H1 (cell line): Measurements from ENCODE around the gene FOLR1. TPM values are rescaled to one million over a fixed set of nuclear protein-coding genes. Genes with fewer than 3 reads are reported as not detected.

ENCODE experiments used
- CTCF ChIA-PET: fragments of 300-600 bp; sonication (Branson Sonifier 250); formaldehyde crosslinking; loops from one replicate; lab custom pipeline; 2021; ENCODE audit not compliant: partially characterized antibody; lab: Charles Lee
- POLR2A ChIA-PET: fragments of 300-600 bp; sonication (Branson Sonifier 250); formaldehyde crosslinking; loops from one replicate; lab custom pipeline; 2021; ENCODE audit warnings: inconsistent platforms; ENCODE audit not compliant: partially characterized antibody; lab: Charles Lee
- DNase-seq, 2 experiments: peaks; one replicate each; pipeline versions ENCODE4 v3.0.0 to v3.0.0-alpha.2; 2010 to 2022; ENCODE audit warnings: low spot score in 2 of 2, low read depth in 1 of 2, mixed read lengths in 1 of 2
- FAIRE-seq: peaks from 2 replicates; lab custom pipeline; 2011; peaks lifted over from hg19 to GRCh38; lab: Jason Lieb, UNC
- H2AFZ ChIP-seq: 2 replicates; pipeline ENCODE4 v1.8.1; 2012; ENCODE audit warnings: low read length, inconsistent platforms
- H2AK5ac ChIP-seq: 2 replicates; pipeline ENCODE4 v1.6.1; 2013; ENCODE audit warnings: low read depth, low read length
- H2BK120ac ChIP-seq: replicated peaks from 2 replicates; pipeline ENCODE3; 2013; ENCODE audit warnings: low read depth, low read length, inconsistent platforms
- H2BK12ac ChIP-seq: 2 replicates; pipeline ENCODE4 v1.6.1; 2013; ENCODE audit warnings: low read depth, low read length
- H2BK15ac ChIP-seq: 2 replicates; pipeline ENCODE4 v1.6.1; 2013; ENCODE audit warnings: low read length
- H2BK20ac ChIP-seq: 2 replicates; pipeline ENCODE4 v1.6.1; 2013; ENCODE audit warnings: low read length
- H2BK5ac ChIP-seq: 2 replicates; pipeline ENCODE4 v1.6.1; 2013; ENCODE audit warnings: low read depth, low read length
- H3K14ac ChIP-seq: 2 replicates; pipeline ENCODE4 v1.6.1; 2013; ENCODE audit warnings: inconsistent platforms; ENCODE audit not compliant: insufficient read length
- H3K18ac ChIP-seq: 2 replicates; pipeline ENCODE4 v1.6.1; 2013; ENCODE audit warnings: low read length; ENCODE audit errors: extremely low read depth
- H3K23ac ChIP-seq: 2 replicates; pipeline ENCODE4 v1.6.1; 2013; ENCODE audit warnings: inconsistent platforms; ENCODE audit not compliant: insufficient read length
- H3K23me2 ChIP-seq: 2 replicates; pipeline ENCODE4 v1.6.1; 2013; ENCODE audit warnings: low read depth, low read length
- H3K27ac ChIP-seq: 2 replicates; pipeline ENCODE4 v1.6.1; 2011; ENCODE audit warnings: low read depth, low read length, inconsistent platforms
- H3K27me3 ChIP-seq, 4 experiments: replicated peaks in 1 of 4; 1 replicate in 1 of 4; 2 replicates in 3 of 4; pipeline versions ENCODE4 v1.6.1 to v1.8.1; 2011 to 2013; ENCODE audit warnings: low read length in 3 of 4, mild to moderate bottlenecking in 3 of 4, inconsistent platforms in 2 of 4, mixed read lengths in 2 of 4, moderate library complexity in 1 of 4; ENCODE audit not compliant: control insufficient read depth in 3 of 4, insufficient read depth in 3 of 4; ENCODE audit errors: extremely low read depth in 1 of 4
- H3K36me3 ChIP-seq, 4 experiments: 2 replicates each; pipeline versions ENCODE4 v1.6.1 to v1.8.1; 2011 to 2013; ENCODE audit warnings: mild to moderate bottlenecking in 4 of 4, low read length in 3 of 4, moderate library complexity in 2 of 4, control low read depth in 1 of 4, inconsistent platforms in 1 of 4; ENCODE audit not compliant: insufficient read depth in 4 of 4, control insufficient read depth in 2 of 4
- H3K4ac ChIP-seq: replicated peaks from 2 replicates; pipeline ENCODE3; 2013; ENCODE audit warnings: low read length, low read depth, mixed read lengths, inconsistent platforms; ENCODE audit not compliant: insufficient read length
- H3K4me1 ChIP-seq, 4 experiments: replicated peaks in 1 of 4; 1 replicate in 1 of 4; 2 replicates in 3 of 4; pipeline versions ENCODE4 v1.6.1 to v1.8.1; 2011 to 2013; ENCODE audit warnings: low read length in 3 of 4, inconsistent platforms in 2 of 4, mixed read lengths in 1 of 4; ENCODE audit not compliant: insufficient read depth in 4 of 4, control insufficient read depth in 3 of 4
- H3K4me2 ChIP-seq, 2 experiments: 2 replicates each; pipeline versions ENCODE4 v1.6.1 to v1.8.1; 2011 to 2013; ENCODE audit warnings: low read depth in 2 of 2, low read length in 2 of 2, control low read depth in 1 of 2, inconsistent platforms in 1 of 2, mild to moderate bottlenecking in 1 of 2; ENCODE audit not compliant: insufficient read depth in 1 of 2
- H3K4me3 ChIP-seq, 4 experiments: fragments of 200-600, 300-600 bp in 1 of 4; sonication (generic), shearing (Covaris generic), sonication (Bioruptor Twin) in 1 of 4; 2 replicates each; pipeline versions ENCODE4 v1.5.1 to v1.8.1; 2011 to 2016; ENCODE audit warnings: low read length in 4 of 4, low read depth in 3 of 4, control low read depth in 2 of 4, inconsistent platforms in 2 of 4, mild to moderate bottlenecking in 2 of 4, mixed read lengths in 1 of 4, moderate library complexity in 1 of 4; ENCODE audit not compliant: insufficient read depth in 2 of 4; ENCODE audit errors: extremely low read depth in 1 of 4
- H3K56ac ChIP-seq: replicated peaks from 2 replicates; pipeline ENCODE3; 2013; ENCODE audit warnings: low read depth, mild to moderate bottlenecking, mixed read lengths, low read length, inconsistent platforms; ENCODE audit not compliant: insufficient read length
- H3K79me1 ChIP-seq: 2 replicates; pipeline ENCODE4 v1.6.1; 2013; ENCODE audit warnings: low read depth, low read length, control low read depth
- H3K79me2 ChIP-seq, 2 experiments: 2 replicates each; pipeline versions ENCODE4 v1.6.1 to v1.8.1; 2012 to 2013; ENCODE audit warnings: low read length in 2 of 2, mild to moderate bottlenecking in 2 of 2, inconsistent platforms in 1 of 2; ENCODE audit not compliant: insufficient read depth in 2 of 2, control insufficient read depth in 1 of 2
- H3K9ac ChIP-seq, 4 experiments: replicated peaks in 1 of 4; 1 replicate in 1 of 4; 2 replicates in 3 of 4; pipeline versions ENCODE4 v1.6.1 to v1.8.1; 2011 to 2013; ENCODE audit warnings: low read depth in 3 of 4, low read length in 3 of 4, control low read depth in 2 of 4, mild to moderate bottlenecking in 2 of 4, moderate library complexity in 2 of 4, inconsistent platforms in 1 of 4; ENCODE audit errors: extremely low read depth in 1 of 4
- H3K9me3 ChIP-seq, 2 experiments: 2 replicates each; pipeline versions ENCODE4 v1.6.1 to v1.8.1; 2012 to 2013; ENCODE audit warnings: mild to moderate bottlenecking in 2 of 2, moderate library complexity in 2 of 2, control low read depth in 1 of 2, inconsistent platforms in 1 of 2, low read depth in 1 of 2, low read length in 1 of 2, mixed read lengths in 1 of 2; ENCODE audit not compliant: insufficient read depth in 2 of 2
- H4K20me1 ChIP-seq, 2 experiments: replicated peaks in 1 of 2; 2 replicates each; pipeline versions ENCODE3 to v1.8.1; 2011 to 2013; ENCODE audit warnings: inconsistent platforms in 2 of 2, low read length in 2 of 2, mild to moderate bottlenecking in 1 of 2; ENCODE audit not compliant: insufficient read depth in 2 of 2, control insufficient read depth in 1 of 2
- H4K5ac ChIP-seq: 2 replicates; pipeline ENCODE4 v1.6.1; 2013; ENCODE audit warnings: low read length, low read depth, mixed read lengths, inconsistent platforms; ENCODE audit not compliant: insufficient read length
- H4K8ac ChIP-seq: 2 replicates; pipeline ENCODE4 v1.8.0; 2013; ENCODE audit warnings: mild to moderate bottlenecking, moderate library complexity, low read length, inconsistent platforms; ENCODE audit not compliant: insufficient read depth; ENCODE audit errors: extremely low read depth
- H4K91ac ChIP-seq: replicated peaks from 2 replicates; pipeline ENCODE3; 2013; ENCODE audit warnings: low read length, mixed read lengths, inconsistent platforms; ENCODE audit not compliant: insufficient read length
- ASH2L ChIP-seq: fragments of 200-600, 300-600 bp; sonication (generic); IDR thresholded peaks from one replicate; pipeline ENCODE4 v1.7.1; 2017; ENCODE audit warnings: low read length
- BACH1 ChIP-seq: IDR thresholded peaks from 2 replicates; pipeline ENCODE4 v1.6.1; 2012; ENCODE audit warnings: low read length, improper control_type of control experiment
- CBX8 ChIP-seq: fragments of 300-800, 300-1000 bp; sonication (generic); IDR thresholded peaks from 2 replicates; pipeline ENCODE4 v1.7.1; 2016; ENCODE audit warnings: low read depth, low read length, borderline replicate concordance
- HDAC2 ChIP-seq, 2 experiments: fragments of 300-600 bp in 1 of 2; sonication (generic) in 1 of 2; IDR thresholded peaks; 2 replicates each; pipeline ENCODE4 v1.6.1; 2011 to 2012; ENCODE audit warnings: low read depth in 2 of 2, low read length in 2 of 2, mild to moderate bottlenecking in 2 of 2, moderate library complexity in 2 of 2, borderline replicate concordance in 1 of 2, inconsistent platforms in 1 of 2
- JUND ChIP-seq: IDR thresholded peaks from 2 replicates; pipeline ENCODE4 v1.6.1; 2011; ENCODE audit warnings: mild to moderate bottlenecking, improper control_type of control experiment, low read length
- RAD21 ChIP-seq, 2 experiments: IDR thresholded peaks in 1 of 2; conservative IDR thresholded peaks in 1 of 2; 2 replicates each; pipeline ENCODE4 v1.6.1; 2011; ENCODE audit warnings: low read depth in 2 of 2, low read length in 2 of 2, improper control_type of control experiment in 1 of 2, inconsistent platforms in 1 of 2, mild to moderate bottlenecking in 1 of 2, moderate library complexity in 1 of 2
- SIN3A ChIP-seq, 2 experiments: IDR thresholded peaks in 1 of 2; conservative IDR thresholded peaks in 1 of 2; 2 replicates each; pipeline ENCODE4 v1.6.1; 2011 to 2012; ENCODE audit warnings: low read length in 2 of 2, improper control_type of control experiment in 1 of 2, low read depth in 1 of 2, mild to moderate bottlenecking in 1 of 2
- SIX5 ChIP-seq: IDR thresholded peaks from 2 replicates; pipeline ENCODE4 v1.6.1; 2011; ENCODE audit warnings: mild to moderate bottlenecking, low read depth, low read length
- SP1 ChIP-seq: IDR thresholded peaks from 2 replicates; pipeline ENCODE4 v1.6.1; 2011; ENCODE audit warnings: low read depth, low read length
- WGBS, 2 experiments: shearing (Covaris generic) in 1 of 2; methylation state at CpG; one replicate each; pipeline versions ENCODE4 v1.1.6 to v1.1.7; 2013 to 2015; ENCODE audit warnings: low lambda C conversion rate in 2 of 2, mixed read lengths in 2 of 2, inconsistent platforms in 1 of 2, low coverage in 1 of 2, missing lambda C conversion rate in 1 of 2; ENCODE audit not compliant: insufficient replicate concordance in 2 of 2, insufficient coverage in 1 of 2, insufficient read length in 1 of 2; ENCODE audit errors: extremely low coverage in 1 of 2, missing lambda C conversion rate in 1 of 2; 5-methylcytosine and 5-hydroxymethylcytosine counted together
- polyA plus RNA-seq, 7 experiments: library from polyadenylated mRNA; depleted of rRNA in 3 of 7; stranded (reverse) in 5 of 7; unstranded in 2 of 7; fragments of >200 nt in 5 of 7; fragments of 200-250 nt in 2 of 7; gene quantifications; 1 replicate in 5 of 7; 2 replicates in 1 of 7; 4 replicates in 1 of 7; pipeline versions ENCODE4 v1.2.1 to v1.2.3, GENCODE V29; 2011 to 2013; ENCODE audit warnings: missing spikeins in 2 of 7, mixed read lengths in 2 of 7
- total RNA-seq: library from RNA; stranded (reverse); fragmentation: NEBNext Ultra II Directional; extraction: Animal tissue kit (Norgen Biotek cat#: 25700); gene quantifications from 2 replicates; pipeline ENCODE4 v1.2.1, GENCODE V29; 2021
- TF ChIP-seq, protein P1 (sequence below): IDR thresholded peaks from 2 replicates; pipeline ENCODE4 v1.6.1; 2012; ENCODE audit warnings: low read length, inconsistent platforms

FOLR1 gene
- total and polyA plus RNA-seq, 2 of the 8 experiments (the other 6 are each of a cell fraction or from before 2014, with no cell fraction given) = 1.3 TPM; not detected in 1

DNA sequence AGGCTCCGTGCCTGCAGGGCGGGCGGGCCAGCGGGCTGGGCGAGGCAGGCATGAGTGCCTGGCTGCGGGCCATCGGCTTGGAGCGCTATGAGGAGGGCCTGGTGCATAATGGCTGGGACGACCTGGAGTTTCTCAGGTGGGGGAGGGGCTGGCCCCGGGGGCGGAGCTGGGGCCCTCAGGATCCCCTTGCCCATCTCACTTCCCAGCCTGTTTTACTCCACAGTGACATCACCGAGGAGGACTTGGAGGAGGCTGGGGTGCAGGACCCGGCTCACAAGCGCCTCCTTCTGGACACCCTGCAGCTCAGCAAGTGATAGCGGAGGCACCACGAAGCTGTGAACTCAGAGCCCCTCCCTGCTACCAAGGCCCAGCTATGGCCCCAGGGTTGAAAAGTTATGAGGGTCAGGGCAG lies 46.1 kb downstream of the FOLR1 start:
- DNase-seq (peak; percentile 85 to 92), FAIRE-seq (peak; percentile 79)
- 0 out of 2 replicates have a peak overlapping the region, but pooled peaks have one; percentile 81 for H2BK5ac ChIP-seq
- H3K4ac ChIP-seq = peak overlapping the region; percentile 57
- H4K5ac ChIP-seq = no peak overlapping the region
- no peaks in the 10 kb centered on the region; a peak in 1 of 4 replicates for H3K9me3 ChIP-seq
- H3K27me3 ChIP-seq = peaks cover 36 to 47% (median 44%) of the 10 kb centered on the region in 4 experiments
- H2AK5ac ChIP-seq = no peak overlapping the region
- H4K20me1 ChIP-seq = peaks cover 9 to 14% of the 10 kb centered on the region in 2 experiments
- peaks cover 3 to 29% (median 23%) of the 10 kb centered on the region in 4 experiments for H3K4me1 ChIP-seq
- H3K79me1 ChIP-seq = no peaks in the 10 kb centered on the region
- 0% methylated on average over 5 of the region's 16 CpGs; no CpG with 5 or more reads in 1 of the 2 experiments for WGBS, 2 experiments
- no peak overlapping the region for H2BK120ac ChIP-seq
- H3K23ac ChIP-seq = no peak overlapping the region
- H2BK12ac ChIP-seq = no peak overlapping the region
- H4K8ac ChIP-seq = no peak overlapping the region; the same call in 1 of the 2 replicates
- no peak overlapping the region for H3K9ac ChIP-seq
- H2BK15ac ChIP-seq = no peak overlapping the region
- peak overlapping the region; percentile 87 to 90 for H3K4me2 ChIP-seq
- H4K91ac ChIP-seq = no peak overlapping the region
- ChIA-PET CTCF (interaction anchor here (0.8 to 5.2 kb wide), 24 partner anchors 12 to 223 kb away, joined by 3 to 72 read pairs (median 4); partner anchors contain the start of genes CLPB and INPPL1), POLR2A (interaction anchor here (0.7 to 7.7 kb wide), 7 partner anchors 11 to 234 kb away, joined by 3 to 160 read pairs (median 3); partner anchors contain the start of genes CLPB and INPPL1)
- no peak overlapping the region for H3K56ac ChIP-seq
- H2AFZ ChIP-seq = no peak overlapping the region
- peak overlapping the region in 3 of 4 experiments; percentile 9 to 60 (median 34); a peak in 4 of 8 replicates for H3K4me3 ChIP-seq
- H3K79me2 ChIP-seq = no peaks in the 10 kb centered on the region
- peak overlapping the region; percentile 68; the same call in 1 of the 2 replicates for H3K18ac ChIP-seq
- peaks cover 11 to 36% (median 26%) of the 10 kb centered on the region in 4 experiments; a peak in 6 of 8 replicates for H3K36me3 ChIP-seq
- H2BK20ac ChIP-seq = no peak overlapping the region
- H3K14ac ChIP-seq = no peak overlapping the region
- peaks cover 12% of the 10 kb centered on the region; the same call in 1 of the 2 replicates for H3K23me2 ChIP-seq
- 0 out of 2 replicates have a peak overlapping the region, but pooled peaks have one; percentile 6 for H3K27ac ChIP-seq
- TF ChIP-seq BACH1 (peak; percentile 10; the same call in 1 of the 2 replicates), ASH2L (peak; percentile 72), RAD21 (IDR thresholded peaks at IDR 0.05 in 1 of 2, conservative IDR thresholded peaks at IDR 0.05 in 1 of 2; ENCODE audit: low read depth in 2 of 2, low read length in 2 of 2) (peak; percentile 74 to 81), CBX8 (no peak), SP1 (peak; percentile 49; the same call in 1 of the 2 replicates), HDAC2 (IDR thresholded peaks at IDR 0.05; ENCODE audit: borderline replicate concordance in 1 of 2, low read depth in 2 of 2, low read length in 2 of 2) (no peak), SIX5 (no peak), JUND (peak; percentile 80; the same call in 1 of the 2 replicates), SIN3A (conservative IDR thresholded peaks at IDR 0.05 in 1 of 2, IDR thresholded peaks at IDR 0.05 in 1 of 2; ENCODE audit: low read depth in 1 of 2, low read length in 2 of 2) (peak in 1 of 2 experiments; percentile 64; a peak in 1 of 4 replicates)
- TF ChIP-seq, protein P1, sequence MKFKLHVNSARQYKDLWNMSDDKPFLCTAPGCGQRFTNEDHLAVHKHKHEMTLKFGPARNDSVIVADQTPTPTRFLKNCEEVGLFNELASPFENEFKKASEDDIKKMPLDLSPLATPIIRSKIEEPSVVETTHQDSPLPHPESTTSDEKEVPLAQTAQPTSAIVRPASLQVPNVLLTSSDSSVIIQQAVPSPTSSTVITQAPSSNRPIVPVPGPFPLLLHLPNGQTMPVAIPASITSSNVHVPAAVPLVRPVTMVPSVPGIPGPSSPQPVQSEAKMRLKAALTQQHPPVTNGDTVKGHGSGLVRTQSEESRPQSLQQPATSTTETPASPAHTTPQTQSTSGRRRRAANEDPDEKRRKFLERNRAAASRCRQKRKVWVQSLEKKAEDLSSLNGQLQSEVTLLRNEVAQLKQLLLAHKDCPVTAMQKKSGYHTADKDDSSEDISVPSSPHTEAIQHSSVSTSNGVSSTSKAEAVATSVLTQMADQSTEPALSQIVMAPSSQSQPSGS = peak; percentile 99
